HG03135 (cell line): ENCODE data around the gene CDKL5.
"Not testable (repeated sequence)": the region's sequence is repeated elsewhere in the genome, so short reads cannot be mapped to it uniquely, and the experiment has no call there.

Experiments
- ATAC-seq: cut with Tn5 transposase; IDR thresholded peaks from one replicate; pipeline ENCODE4 v1.9.1; 2021; ENCODE audit warnings: mild to moderate bottlenecking, moderate library complexity; ENCODE audit not compliant: unreplicated experiment

The CDKL5 gene

DNA sequence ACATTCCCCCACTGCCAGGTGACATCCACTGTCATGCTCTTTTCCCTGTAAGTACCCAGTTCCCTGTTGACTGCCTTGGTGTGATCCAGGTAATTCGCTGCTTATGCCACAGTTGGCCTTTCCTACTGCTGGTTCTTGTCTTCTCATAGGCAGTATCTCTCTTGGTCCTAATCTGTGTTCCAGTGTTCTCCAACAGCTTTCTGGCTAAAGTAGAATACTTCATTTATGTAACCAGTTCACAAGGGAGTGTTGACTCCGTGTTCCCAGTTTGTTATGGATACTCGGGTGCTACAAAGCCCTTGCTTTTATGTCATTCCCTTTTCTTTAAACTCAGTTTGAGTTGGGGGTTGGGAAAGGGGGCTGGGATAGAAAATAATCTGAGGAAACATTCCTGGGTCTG lies 148.1 kb downstream of the CDKL5 start:
- no peak for ATAC-seq

DNA sequence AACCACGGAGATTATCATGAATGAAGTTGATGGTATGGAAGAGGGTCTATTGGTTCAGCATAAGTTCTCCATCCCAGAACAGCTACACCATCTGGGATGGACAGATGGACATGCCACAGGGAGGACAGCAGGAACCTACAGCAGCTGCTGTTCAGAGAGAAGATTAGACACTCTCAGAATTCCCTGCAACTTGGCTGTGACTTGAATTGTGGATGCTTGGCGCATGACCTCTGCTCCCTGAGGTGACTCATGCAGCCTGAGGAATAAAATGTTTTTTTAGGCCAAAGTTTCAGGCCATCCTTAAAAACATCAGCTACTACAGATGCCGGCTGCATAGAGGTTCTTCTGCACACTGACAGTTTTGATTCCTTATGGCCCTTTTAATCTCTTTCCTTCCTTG lies 149.2 kb downstream of the CDKL5 start:
- no peak for ATAC-seq

- no peak for ATAC-seq
Measured at GRCh38 chrX:18575744-18576143, 150.3 kb downstream of the CDKL5 start.

GRCh38 chrX:18577400-18577799 lies 152.0 kb downstream of the CDKL5 start:
- ATAC-seq: no peak

DNA sequence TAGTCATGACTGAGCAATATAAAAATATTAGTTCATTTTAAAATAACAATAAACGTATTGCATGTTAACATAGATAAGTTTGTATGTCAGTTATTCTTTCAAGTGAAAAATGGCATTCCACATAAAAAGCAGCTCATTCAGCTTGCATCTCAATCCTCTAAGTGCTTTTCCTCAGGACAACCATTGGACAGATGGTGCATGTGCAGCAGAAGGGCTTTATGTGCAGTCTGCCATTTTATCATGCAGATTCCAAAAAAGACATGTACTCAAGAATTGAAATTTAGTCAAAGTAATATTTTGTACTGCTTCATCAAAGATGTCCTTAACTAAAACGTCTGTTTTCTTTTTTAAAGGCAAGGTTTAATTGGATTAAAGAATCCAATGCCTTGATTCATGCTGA lies 153.1 kb downstream of the CDKL5 start:
- no peak for ATAC-seq

DNA sequence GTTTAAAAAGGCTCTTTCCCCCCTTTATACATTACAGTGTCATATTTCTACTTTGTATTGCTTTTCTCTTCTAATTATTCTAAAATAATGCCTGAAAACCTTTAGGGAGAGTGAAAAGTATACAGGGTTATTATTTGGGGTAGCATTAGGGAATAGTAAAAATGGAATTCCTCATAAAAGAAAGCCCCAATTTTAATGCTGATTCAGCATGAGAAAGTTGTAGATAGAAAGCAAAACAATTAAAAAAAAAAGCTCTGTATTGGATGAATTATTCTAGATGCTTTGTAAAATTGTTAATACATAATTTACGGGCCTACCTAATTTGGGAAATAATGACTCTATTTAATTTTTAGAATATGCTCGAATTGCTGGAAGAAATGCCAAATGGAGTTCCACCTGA lies 154.1 kb downstream of the CDKL5 start:
- no peak for ATAC-seq

DNA sequence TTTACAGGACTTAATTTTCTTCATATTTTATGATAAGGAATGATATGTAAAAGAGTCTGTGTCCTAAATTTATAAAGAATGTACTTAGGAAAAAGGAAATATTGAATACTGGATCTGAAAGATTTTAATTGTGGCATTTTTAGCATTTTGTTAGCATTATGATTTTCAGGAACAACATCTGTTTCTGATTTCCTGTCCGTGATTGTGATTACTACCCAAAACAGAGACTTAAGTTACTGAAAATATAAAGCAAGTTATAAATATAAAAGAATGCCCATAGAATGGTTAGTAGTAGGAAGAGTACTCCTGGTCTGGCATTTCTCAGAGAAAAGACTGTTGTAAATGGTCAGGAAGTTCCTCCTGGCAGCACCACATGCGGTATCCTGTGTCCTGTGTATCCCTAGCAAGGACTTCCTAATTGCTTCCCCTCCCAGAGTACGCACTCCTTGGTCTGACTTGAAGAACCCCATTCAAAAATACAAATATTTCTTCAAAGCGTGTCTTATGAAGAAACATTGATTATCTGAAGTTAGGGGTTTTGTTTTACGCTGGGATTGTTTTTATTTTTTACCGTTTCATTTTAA lies 157.6 kb downstream of the CDKL5 start:
- ATAC-seq: no peak

DNA sequence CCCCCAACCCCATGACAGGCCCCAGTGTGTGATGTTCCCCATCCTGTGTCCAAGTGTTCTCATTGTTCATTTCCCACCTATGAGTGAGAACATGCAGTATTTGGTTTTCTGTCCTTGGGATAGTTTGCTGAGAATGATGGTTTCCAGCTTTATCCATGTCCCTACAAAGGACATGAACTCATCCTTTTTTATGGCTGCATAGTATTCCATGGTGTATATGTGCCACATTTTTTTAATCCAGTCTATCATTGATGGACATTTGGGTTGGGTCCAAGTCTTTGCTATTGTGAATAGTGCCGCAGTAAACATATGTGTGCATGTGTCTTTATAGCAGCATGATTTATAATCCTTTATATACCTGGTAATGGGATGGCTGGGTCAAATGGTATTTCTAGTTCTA lies 163.9 kb downstream of the CDKL5 start:
- not testable (repeated sequence) for ATAC-seq

DNA sequence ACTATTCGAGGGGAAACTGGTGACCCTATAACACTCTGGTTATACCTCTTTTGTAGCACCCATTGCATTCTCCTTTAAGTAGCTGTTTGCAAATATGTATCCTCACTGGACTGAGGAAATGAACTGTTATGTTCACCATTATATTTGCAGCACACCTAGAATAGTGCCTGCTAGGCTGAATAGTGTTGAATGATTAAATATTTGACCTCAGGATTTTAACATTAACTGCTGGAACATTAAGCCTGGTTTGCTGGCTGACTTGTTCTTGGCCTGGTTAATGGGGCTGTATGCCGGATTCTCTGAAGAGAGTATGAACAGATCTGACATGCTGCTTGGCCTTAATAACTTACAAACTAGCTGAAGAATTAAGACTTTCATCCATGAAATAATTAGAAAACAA lies 166.4 kb downstream of the CDKL5 start:
- ATAC-seq: no peak

GRCh38 chrX:18594079-18594478 lies 168.7 kb downstream of the CDKL5 start:
- ATAC-seq: no peak

GRCh38 chrX:18596096-18596495 lies 170.7 kb downstream of the CDKL5 start:
- no peak for ATAC-seq

DNA sequence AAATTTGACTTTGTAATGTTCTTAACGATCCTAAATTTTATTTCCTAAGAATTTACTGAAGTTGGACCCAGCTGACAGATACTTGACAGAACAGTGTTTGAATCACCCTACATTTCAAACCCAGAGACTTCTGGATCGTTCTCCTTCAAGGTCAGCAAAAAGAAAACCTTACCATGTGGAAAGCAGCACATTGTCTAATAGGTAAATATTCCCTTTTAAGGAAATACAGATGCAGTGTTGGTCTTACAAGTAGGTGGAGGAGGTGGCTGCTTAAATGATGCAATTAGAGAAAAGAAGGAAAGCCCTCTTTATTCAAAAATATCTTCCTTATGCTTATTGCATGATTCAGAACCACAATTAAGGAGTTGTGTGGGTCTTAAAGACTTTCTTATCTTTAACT lies 173.0 kb downstream of the CDKL5 start:
- no peak for ATAC-seq

- no peak for ATAC-seq
Measured at GRCh38 chrX:18607966-18608365, 182.6 kb downstream of the CDKL5 start.

DNA sequence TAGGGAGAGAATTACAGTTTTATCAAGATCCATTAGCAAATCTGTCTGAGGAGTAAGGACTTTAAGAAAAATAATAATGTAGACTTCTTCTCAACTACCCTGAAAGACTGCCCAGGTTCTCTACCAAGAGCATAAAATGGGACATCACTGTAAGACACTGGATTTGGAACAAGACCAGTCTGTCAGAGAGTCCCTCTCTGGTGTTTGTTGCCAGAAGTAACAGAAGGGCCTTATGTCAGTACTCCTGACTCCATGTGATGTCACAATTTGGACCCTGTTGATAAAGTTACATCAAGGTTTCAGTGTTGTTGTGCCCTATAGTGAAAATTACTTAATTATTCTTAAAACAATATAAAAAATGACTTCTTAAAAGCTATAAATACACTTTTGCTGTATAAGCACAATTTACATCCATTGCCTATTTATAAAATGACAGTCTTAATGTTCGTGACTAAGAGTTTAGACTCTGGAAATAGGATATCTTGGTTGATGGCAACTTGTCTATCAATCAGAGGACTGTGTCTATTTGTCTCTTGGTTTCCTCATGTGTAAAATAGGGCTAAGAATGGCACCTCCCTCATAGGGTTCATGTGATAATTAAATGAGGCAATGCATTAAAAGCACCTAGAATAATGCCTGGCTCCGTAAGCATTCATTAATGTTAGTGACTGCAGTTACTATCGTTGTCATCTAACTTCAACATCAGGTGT lies 188.7 kb downstream of the CDKL5 start:
- ATAC-seq: no peak

DNA sequence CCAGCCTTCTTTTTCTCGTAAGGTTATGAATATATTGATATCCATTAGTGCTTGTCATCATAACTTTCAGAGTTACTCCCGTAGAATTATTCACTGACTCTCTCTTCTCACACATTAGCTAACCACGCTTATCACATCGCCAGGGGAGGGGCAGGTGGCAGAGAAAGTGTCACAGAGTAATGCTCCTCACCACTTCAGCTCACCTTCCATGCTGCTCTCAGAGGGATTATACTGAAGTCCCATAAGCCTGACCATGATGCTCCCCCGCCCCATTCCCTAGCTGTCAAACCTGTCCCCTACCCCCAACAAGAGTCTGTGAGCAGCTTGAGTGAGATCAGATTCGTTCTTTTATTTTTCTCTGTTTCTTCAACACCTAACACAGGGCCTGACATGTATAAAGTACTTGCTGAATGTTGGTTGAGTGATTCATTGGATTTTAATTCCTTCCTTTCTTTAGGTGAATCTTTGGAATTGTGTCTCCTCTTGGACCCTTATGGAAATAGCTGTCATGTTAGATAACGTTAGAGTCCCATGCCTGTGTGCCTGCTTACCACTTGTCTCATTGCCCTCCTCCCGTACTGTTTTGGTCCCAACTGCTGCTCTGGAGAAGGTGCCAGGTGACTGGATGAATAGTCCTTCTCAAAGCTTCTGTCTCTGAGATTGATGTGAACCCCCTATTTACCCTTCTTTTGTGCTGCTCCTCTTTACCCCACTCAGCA lies 191.4 kb downstream of the CDKL5 start:
- ATAC-seq: no peak

- no peak for ATAC-seq
Measured at GRCh38 chrX:18617407-18617750, 192.0 kb downstream of the CDKL5 start.

DNA sequence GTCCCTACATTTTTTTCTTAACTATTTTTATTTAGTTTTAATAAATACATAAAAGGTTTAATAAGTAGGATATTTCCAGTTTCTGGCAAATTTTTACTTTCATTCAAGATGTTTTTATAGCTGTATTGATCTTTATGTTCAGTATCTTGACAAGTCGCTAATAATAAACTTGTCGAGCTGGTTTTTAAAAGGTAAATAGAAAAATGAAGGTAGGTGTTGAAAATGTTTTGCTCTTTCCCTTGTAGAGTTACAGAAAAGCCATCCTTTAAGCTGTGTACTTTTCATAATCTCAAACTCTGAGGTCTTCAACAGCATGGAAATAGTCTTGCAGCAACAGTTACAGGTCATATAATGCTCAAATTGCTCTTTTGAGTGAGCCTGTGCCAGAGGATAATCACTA lies 193.9 kb downstream of the CDKL5 start:
- no peak for ATAC-seq

DNA sequence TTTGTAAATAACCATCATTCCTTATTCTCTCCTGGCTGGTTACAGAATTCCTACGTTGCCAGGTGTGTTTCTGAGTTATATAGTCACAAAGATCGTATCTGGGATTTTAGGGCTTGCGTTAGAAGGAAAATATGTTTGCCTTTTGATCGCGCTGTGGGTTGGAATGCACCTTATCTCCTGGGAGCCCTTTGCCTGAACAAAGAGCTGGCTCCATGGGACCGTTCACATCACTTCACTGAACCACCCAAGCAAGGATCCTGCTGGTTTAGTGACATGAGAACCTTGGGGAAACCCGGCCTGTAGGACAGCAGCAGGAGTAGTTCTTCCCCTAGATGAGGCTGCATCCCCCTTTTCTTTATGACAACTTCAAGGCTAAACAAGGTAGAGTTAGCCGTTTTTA lies 194.9 kb downstream of the CDKL5 start:
- no peak for ATAC-seq

DNA sequence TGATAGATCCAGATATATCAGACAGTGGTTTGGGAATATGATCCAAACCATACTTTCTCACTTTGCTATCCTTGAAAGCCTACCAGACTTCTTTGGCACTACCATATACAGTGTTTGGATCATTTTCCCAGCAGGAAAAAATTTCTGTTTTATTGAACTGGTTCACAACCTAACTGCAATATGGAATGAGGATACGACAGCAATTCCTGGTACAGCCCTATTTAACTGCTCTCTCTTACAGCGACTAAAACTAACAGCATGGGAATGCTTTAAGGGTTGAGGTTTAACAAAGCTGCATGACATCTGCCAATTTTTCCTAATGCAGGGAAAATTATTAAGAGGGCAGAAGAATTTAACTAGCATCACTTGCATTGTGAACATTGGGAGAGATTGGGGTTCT lies 199.2 kb downstream of the CDKL5 start:
- no peak for ATAC-seq

DNA sequence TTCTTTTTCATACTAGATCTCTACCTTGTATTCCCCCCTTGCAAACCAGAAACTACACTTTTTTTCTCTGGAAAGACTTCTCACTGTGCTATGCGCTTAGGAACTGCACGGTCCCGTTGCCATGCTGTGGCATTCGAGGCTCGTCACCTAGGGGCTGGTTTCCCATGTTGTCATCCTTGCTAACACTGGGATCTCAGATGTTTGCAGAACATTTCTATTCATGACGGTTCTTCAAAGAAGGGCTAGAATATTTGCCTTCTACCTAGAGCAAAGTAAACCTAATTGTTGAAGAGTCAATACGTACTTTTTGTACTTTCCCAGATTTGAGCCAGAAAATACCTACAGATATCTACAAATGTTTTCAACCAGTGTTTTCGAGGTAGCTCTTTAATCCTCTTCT lies 205.5 kb downstream of the CDKL5 start:
- no peak for ATAC-seq

DNA sequence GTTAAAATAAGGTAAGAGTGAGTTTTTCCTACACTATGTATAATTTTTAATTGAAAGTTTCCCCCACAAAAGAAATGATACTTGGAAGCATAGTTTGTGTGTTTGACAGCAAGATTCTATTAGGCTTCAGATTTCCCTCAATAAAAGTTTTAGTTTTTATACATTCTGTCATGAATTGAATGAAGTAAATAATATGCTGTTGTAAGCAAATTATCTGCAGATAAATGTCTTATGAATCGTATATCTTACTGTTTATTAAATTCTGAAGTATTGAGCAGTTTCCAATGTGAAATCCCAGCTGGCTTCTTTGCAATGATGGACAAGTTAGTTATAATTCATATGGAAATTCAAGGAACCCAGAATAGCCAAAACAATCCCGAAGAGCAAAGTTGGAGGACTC lies 213.0 kb downstream of the CDKL5 start:
- no peak for ATAC-seq

GRCh38 chrX:18639280-18639679 lies 213.9 kb downstream of the CDKL5 start:
- ATAC-seq: no peak
